Omental fat pad (tissue), 4 donors: Measurements from ENCODE around the gene DNAJA1. TPM values are rescaled to one million over a fixed set of nuclear protein-coding genes. Genes with fewer than 3 reads are reported as not detected.
"Not testable (repeated sequence)": the region's sequence is repeated elsewhere in the genome, so short reads cannot be mapped to it uniquely, and the experiment has no call there.

Experiments used
- ATAC-seq: fragments of 150-250 bp; one replicate; pipeline ENCODE4 v1.9.1; 2016; ENCODE audit warnings: mild to moderate bottlenecking, moderate library complexity; ENCODE audit not compliant: low FRiP score
- DNase-seq: peaks from one replicate; pipeline ENCODE4 v3.0.0-alpha.2; 2019; ENCODE audit warnings: low spot score
- CTCF ChIP-seq, 3 donors: fragments of 450-650 bp; IDR thresholded peaks; one replicate each; pipeline ENCODE4 v1.5.1; 2016 to 2017; ENCODE audit warnings: antibody characterized with exemption in 3 of 3, mild to moderate bottlenecking in 3 of 3, moderate library complexity in 2 of 3
- total RNA-seq, 4 donors: library from RNA; depleted of rRNA; stranded (reverse); fragments of >200 nt; gene quantifications; one replicate each; pipeline ENCODE4 v1.1.0, GENCODE V29; 2016

DNAJA1 gene
- total RNA-seq, 4 donors from 2014 or later, result 94.6 to 269 (median 151) TPM

- DNase-seq, result no peak
- no peak for ATAC-seq
- TF ChIP-seq CTCF (IDR thresholded peaks at IDR 0.05), result no peak
Observed at GRCh38 chr9:33082128-33082527, 57.1 kb downstream of the DNAJA1 start.

- DNase-seq (no peak), ATAC-seq (no peak)
- TF ChIP-seq CTCF (IDR thresholded peaks at IDR 0.05), result no peak
Observed at GRCh38 chr9:33082538-33083326, 57.7 kb downstream of the DNAJA1 start.

- not testable (repeated sequence) for ATAC-seq, DNase-seq
Observed at GRCh38 chr9:33085672-33086071, 60.6 kb downstream of the DNAJA1 start.

Other genes starting within 250 kb of the DNAJA1 start
- gene TMEM215, start 241.7 kb upstream of the DNAJA1 start, total RNA-seq, result not detected
- 10 to 100 TPM; 16.6 to 24.6 (median 21.4) TPM for gene APTX, start 23.6 kb upstream of the DNAJA1 start, total RNA-seq
- gene SMU1, start 51.4 kb downstream of the DNAJA1 start, total RNA-seq, result 10 to 100 TPM; 14.6 to 23.5 (median 17.2) TPM
- 100 to 1,000 TPM in 1 of 4 donors, 10 to 100 TPM in 3; 52.5 to 113 (median 72.1) TPM for gene B4GALT1, start 142.1 kb downstream of the DNAJA1 start, total RNA-seq
- not detected for gene SPINK4, start 214.9 kb downstream of the DNAJA1 start, total RNA-seq
- gene BAG1, start 239.4 kb downstream of the DNAJA1 start, total RNA-seq, result 10 to 100 TPM; 52.5 to 93.7 (median 66.2) TPM
- gene CHMP5, start 239.8 kb downstream of the DNAJA1 start, total RNA-seq, result 10 to 100 TPM; 39.5 to 60.4 (median 56.0) TPM